Measurements from ENCODE around the gene MCF2L.

DNA sequence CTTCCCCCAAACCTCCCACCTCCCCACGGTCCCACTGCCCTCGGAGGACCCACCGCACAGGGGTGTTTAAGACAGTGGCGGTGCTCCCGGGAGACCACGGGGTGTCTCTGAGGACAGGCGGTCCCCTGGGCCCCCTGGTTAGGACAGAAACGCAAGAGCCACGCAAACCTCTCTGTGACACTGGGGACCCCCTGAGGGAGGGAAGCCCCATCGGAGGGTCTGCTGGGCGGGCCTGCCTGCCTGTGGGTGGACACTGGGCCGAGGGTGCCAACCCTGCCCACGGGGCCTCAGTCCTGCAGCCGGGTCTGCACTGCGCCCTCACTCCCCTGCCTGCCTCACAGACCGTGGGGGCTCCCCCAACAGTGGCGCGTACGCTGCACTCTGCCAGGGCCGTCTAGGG, 17.5 kb downstream of the MCF2L start:
- TF ChIP-seq CTCF (conservative IDR thresholded peaks at IDR 0.05; ENCODE audit: low read depth in 2 of 2): no peak
- TF ChIP-seq POLR2AphosphoS5 (IDR thresholded peaks at IDR 0.05; ENCODE audit: low read depth): no peak
- no peak for TF ChIP-seq REST (IDR thresholded peaks at IDR 0.05; ENCODE audit: unreplicated experiment)
- TF ChIP-seq JUNB (IDR thresholded peaks at IDR 0.05; ENCODE audit: unreplicated experiment): no peak
- no peak for TF ChIP-seq EZH2phosphoT487 (IDR thresholded peaks at IDR 0.05; ENCODE audit: unreplicated experiment)
- no peak for TF ChIP-seq EZH2 (IDR thresholded peaks at IDR 0.05; ENCODE audit: low read depth, unreplicated experiment)
- no peak for TF ChIP-seq CREB1 (CRISPR knock-in tag; IDR thresholded peaks at IDR 0.05; ENCODE audit: low read depth)
- TF ChIP-seq ZNF114 (CRISPR knock-in tag; IDR thresholded peaks at IDR 0.05): no peak
- TF ChIP-seq ZNF331 (CRISPR knock-in tag; IDR thresholded peaks at IDR 0.05; ENCODE audit: low read depth): no peak
- no peak for TF ChIP-seq STAT1 (IDR thresholded peaks at IDR 0.05; ENCODE audit: unreplicated experiment)
